SKM-1 (cell line): ENCODE results near the gene PXN.
"Not testable (repeated sequence)": the region's sequence is repeated elsewhere in the genome, so short reads cannot be mapped to it uniquely, and the experiment has no call there.

Experiments
- DNase-seq: peaks from one replicate; lab custom pipeline; 2025; ENCODE audit not compliant: unreplicated experiment; lab: John Stamatoyannopoulos, UW

Gene PXN

GRCh38 chr12:120227233-120228040 lies 38.1 kb downstream of the PXN start:
- no peak for DNase-seq

GRCh38 chr12:120225852-120226640 lies 39.5 kb downstream of the PXN start:
- no peak for DNase-seq

GRCh38 chr12:120225200-120225558 lies 40.4 kb downstream of the PXN start:
- no peak for DNase-seq

- DNase-seq, result no peak
Measured at GRCh38 chr12:120224304-120225199, 41.0 kb downstream of the PXN start.

GRCh38 chr12:120223458-120224303 lies 41.8 kb downstream of the PXN start:
- no peak for DNase-seq

GRCh38 chr12:120222288-120222832 lies 43.2 kb downstream of the PXN start:
- no peak for DNase-seq

GRCh38 chr12:120221576-120221900 lies 44.0 kb downstream of the PXN start:
- no peak for DNase-seq

GRCh38 chr12:120220838-120221575 lies 44.5 kb downstream of the PXN start:
- no peak for DNase-seq

- no peak for DNase-seq
Measured at GRCh38 chr12:120218680-120219606, 46.6 kb downstream of the PXN start.

GRCh38 chr12:120216742-120217605 lies 48.6 kb downstream of the PXN start:
- DNase-seq, result peak; percentile 52

- DNase-seq, result no peak
Measured at GRCh38 chr12:120215766-120216735, 49.5 kb downstream of the PXN start.

GRCh38 chr12:120215357-120215735 lies 50.2 kb downstream of the PXN start:
- no peak for DNase-seq

- DNase-seq, result no peak
Measured at GRCh38 chr12:120214626-120215356, 50.7 kb downstream of the PXN start.

- DNase-seq, result no peak
Measured at GRCh38 chr12:120213758-120214157, 51.8 kb downstream of the PXN start.

GRCh38 chr12:120213182-120213581 lies 52.3 kb downstream of the PXN start:
- not testable (repeated sequence) for DNase-seq

- no peak for DNase-seq
Measured at GRCh38 chr12:120212301-120212700, 53.2 kb downstream of the PXN start.
